Body of pancreas (tissue), 4 donors: ENCODE measurements around the gene XPR1.

ENCODE experiments used
- POLR2A ChIP-seq, 3 donors: fragments of 450-650 bp; IDR thresholded peaks; one replicate each; pipeline ENCODE4 v1.6.1; 2016; ENCODE audit warnings: antibody characterized with exemption in 3 of 3, mild to moderate bottlenecking in 2 of 3
- TF ChIP-seq, protein P1 (sequence below), 7 experiments: fragments of 450-650 bp in 4 of 7; fragments of 200-600 bp in 3 of 7; sonication (generic) in 3 of 7; IDR thresholded peaks; one replicate each; pipeline ENCODE4 v1.5.1; 2016 to 2019; ENCODE audit warnings: antibody characterized with exemption in 7 of 7

DNA sequence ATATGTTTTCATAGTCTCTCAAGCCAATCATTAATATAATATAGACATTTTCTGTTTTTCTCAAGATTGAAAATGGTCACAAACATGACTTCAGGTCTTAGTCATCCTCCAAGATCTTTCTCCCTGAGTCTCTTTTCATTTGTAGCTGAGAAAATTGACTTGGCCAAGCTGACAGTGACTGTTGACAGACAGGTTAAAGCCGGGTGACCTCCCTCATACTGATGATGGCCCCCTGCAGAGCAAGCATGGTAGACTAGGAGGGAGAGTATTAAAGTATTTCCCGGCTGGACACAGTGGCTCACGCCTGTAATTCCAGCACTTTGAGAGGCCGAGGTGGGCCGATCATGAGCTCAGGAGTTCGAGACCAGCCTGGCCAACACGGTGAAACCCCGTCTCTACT is 274.1 kb downstream of the XPR1 start:
- TF ChIP-seq, protein P1, sequence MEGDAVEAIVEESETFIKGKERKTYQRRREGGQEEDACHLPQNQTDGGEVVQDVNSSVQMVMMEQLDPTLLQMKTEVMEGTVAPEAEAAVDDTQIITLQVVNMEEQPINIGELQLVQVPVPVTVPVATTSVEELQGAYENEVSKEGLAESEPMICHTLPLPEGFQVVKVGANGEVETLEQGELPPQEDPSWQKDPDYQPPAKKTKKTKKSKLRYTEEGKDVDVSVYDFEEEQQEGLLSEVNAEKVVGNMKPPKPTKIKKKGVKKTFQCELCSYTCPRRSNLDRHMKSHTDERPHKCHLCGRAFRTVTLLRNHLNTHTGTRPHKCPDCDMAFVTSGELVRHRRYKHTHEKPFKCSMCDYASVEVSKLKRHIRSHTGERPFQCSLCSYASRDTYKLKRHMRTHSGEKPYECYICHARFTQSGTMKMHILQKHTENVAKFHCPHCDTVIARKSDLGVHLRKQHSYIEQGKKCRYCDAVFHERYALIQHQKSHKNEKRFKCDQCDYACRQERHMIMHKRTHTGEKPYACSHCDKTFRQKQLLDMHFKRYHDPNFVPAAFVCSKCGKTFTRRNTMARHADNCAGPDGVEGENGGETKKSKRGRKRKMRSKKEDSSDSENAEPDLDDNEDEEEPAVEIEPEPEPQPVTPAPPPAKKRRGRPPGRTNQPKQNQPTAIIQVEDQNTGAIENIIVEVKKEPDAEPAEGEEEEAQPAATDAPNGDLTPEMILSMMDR (IDR thresholded peaks at IDR 0.05) = no peak
- TF ChIP-seq POLR2A (IDR thresholded peaks at IDR 0.05) = no peak
